Right ventricle myocardium superior (tissue), 1 donor: ENCODE measurements around the gene C19orf67. TPM values are rescaled to one million over a fixed set of nuclear protein-coding genes. Genes with fewer than 3 reads are reported as not detected.

Experiments
- ATAC-seq: fragments of 200-7000 bp; cut with Tn5 transposase; one replicate; pipeline ENCODE4 v1.9.1; 2020; ENCODE audit warnings: mild to moderate bottlenecking; ENCODE audit not compliant: poor library complexity
- DNase-seq: peaks from one replicate; pipeline ENCODE4 v3.0.0-alpha.2; 2020
- intact Hi-C: fragments of 100-400 bp; cut with DNase I; formaldehyde crosslinking; loops from one replicate; pipeline ENCODE4 v1.11.2; 2022
- long read RNA-seq: library from polyadenylated mRNA; unstranded; transcript quantifications from one replicate; pipeline ENCODE4 v2.0.0, GENCODE V29; 2021
- total RNA-seq: library from RNA; stranded (reverse); fragmentation: NEBNext Ultra II Directional; extraction: Animal tissue kit (Norgen Biotek cat#: 25700); gene quantifications from one replicate; pipeline ENCODE4 v1.2.1, GENCODE V29; 2021
- donor health status: DM: no; HTN: yes; CAD: no; lungs with severe emphysema.

C19orf67 gene
- not detected for total RNA-seq
- long read RNA-seq = 0 reads

DNA sequence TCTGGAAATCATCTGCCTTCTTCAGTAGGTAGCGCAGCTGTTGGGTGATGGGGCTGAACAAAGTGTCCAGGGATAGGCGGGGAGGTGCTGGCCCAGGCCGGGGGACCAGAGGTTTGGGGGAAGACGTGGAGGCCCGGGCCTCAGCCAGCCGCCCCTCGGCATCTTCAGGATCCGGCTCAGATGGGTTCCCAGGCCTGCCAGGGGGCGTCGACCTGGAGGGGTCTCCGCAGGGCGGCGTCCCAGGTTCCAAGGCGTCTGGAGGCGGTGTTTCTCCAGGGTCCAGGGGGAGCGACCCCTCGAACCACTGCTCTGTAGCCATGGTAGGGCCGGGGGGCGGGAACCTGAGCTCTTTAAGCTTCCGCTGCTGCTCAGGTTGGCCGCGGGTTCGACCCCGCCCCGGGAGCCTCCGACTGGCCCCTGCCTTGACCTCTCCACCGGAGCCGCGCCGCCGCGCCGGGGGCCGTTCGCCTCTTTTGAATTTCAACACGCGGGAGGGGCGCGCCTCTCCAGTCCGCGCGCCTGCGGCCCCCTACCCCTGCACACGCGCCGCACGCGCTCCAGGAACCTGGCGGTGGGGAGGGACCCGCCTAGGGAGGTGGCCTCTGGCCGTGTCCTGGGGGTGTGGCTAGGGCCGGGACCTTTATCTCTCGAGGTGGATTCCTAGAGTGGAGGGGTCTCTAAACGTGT lies at the start of gene C19orf67:
Gene C19orf67 (minus strand): TSS at position 475 of the 687 bp plus-strand sequence. CDS start 156 bp downstream, at position 319.
- no peak for ATAC-seq
- no peak for DNase-seq
- intact Hi-C loops = no loop called here

DNA sequence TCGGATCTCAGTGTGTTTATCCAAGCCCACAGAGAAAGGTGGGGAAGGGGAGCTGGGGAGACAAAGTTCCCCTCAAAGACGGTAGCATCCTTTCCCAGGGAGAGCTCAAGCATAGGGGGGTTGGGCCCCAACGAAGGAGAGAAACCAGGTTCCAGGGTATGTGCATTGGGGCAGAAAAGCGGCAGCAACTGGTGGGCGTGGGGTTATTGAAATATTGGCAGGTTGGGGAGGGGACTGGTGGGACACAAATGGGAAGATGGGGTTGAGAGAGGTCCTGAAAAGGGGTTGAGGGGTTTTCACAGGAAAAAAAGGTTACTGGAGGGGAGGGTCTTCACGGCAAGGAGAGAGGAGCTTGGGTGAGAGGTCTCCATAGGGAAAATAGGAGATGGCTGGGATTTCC lies 49.8 kb upstream of the C19orf67 start:
- ATAC-seq = no peak
- intact Hi-C loops = loop anchor here (10.0 kb wide), 1 partner anchor 61 kb away; the partner anchor contains the start of gene MISP3
- no peak for DNase-seq

DNA sequence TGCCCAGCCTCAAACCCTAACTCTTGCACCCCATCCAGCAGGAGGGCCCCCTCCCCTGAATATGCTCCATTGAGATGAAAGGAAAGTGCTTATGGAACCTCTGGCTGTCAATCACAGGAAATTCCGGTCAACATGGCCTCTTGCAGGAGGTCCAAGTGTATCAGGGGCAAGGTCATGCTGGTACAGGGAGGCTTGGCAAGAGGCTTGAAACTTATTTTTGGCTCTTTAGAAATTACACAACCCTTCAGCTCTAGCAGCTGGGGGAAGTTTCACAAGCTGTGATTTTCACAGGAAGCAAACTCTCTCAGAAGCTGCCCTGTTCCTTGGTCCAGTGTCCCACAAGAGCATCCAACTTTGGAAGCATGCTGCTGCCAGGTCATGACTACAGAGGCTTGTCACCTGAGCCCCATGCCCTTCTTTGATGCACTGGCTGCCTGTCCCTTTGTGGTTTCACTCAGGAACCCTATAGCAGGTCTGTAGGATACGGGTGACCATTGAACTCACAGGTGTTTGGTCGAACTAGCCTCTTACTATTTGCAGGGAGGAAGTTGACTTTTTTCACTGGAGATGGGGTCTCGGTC lies 42.4 kb upstream of the C19orf67 start:
- no peak for DNase-seq
- peak; percentile 92 for ATAC-seq
- intact Hi-C loops = no loop called here

DNA sequence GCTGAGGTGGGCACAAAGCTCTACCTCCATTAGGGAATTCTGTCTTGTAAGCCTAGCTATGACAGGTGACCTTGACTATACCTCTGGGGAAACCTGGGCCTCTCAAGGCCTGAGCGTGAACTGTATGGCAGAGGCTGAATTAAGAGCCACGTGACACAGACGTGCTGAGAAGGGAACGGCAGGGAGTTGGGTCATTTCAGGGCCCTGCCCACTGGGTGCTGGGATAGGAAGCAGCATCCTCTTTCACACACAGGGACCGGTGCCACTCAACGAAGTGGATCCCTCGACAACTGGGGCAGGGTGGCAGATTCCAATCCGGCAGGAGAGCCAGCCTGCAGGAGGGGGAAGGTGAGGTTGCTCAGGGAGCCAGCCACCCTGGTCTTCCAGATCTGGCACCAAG lies 41.6 kb upstream of the C19orf67 start:
- DNase-seq (peak; percentile 73), ATAC-seq (peak; percentile 79)
- intact Hi-C loops = no loop called here

DNA sequence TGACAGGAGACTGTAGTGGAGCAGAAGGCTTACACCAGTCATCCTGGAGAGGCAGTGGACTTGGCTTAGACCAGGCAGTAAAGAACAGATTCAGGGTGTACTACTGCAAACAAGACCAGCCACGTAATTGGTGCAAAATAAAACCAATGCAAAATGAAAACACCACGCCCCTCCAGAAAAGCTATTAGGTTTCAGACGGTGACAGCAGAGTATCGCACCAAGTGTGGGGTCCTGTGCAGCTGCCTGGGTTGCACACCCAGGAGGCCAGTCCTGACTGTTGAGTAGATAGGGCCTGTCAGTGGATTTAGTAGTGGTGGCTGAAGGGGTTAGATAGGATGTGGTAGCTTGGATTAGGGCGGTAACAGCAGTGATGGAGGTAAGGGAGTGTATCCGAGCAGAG lies 37.3 kb upstream of the C19orf67 start:
- intact Hi-C loops = no loop called here
- DNase-seq = no peak
- ATAC-seq = no peak

DNA sequence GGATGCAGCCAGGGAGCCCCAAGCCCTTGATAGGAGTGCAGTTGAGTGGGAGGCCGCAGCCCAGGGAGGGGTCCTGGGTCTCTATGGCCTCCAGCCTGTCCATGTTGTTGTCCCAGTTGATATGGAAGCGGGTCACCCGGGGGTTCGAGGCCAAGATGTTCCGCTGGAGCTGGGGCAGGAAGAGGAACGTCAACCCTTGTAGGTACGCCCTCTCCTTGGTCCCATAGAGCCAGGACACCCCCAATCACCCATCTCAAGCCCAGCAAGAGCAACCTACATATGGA lies 34.9 kb upstream of the C19orf67 start:
- no peak for ATAC-seq
- intact Hi-C loops = no loop called here
- DNase-seq = no peak

DNA sequence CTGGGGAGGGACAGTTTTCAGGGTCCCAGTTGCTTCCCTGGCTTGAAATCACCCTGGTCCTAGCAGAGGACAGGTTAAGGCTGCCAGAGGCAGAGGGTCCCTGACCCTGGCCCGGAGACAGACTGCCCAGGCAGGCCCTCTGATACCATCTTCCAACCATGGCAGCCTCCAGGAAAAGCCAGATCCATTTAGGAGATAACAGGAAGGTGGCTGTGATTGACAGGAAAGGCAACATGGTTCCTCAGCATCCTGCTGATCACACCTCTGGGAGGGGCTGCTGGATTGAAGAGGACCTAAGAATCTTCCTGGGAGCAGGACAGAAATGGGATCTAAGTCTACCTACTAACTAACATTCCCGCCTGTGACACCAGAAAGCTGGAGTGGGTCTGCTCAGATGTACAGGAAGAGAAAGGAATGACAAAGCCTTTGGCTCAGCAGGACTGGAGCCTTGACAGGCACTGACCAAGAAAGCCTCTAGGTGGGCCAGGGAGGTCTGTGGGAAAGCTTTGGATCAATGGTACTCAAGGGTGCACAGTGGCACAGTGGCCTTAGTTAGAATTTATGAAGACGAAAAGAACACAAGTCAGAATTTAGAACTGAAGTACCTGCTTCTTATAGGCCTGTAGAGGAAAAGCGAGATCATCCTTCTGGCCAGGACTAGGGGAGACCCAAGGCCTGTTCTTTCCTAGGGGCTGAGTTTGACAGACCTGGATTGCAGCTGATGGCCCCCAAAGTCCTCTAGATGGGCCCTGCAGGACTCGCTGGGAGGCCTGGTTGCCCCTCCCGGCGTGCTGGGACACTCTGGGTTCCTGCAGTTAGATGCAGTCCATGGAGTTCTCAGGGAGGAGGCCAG lies 34.3 kb upstream of the C19orf67 start:
- intact Hi-C loops = no loop called here
- no peak for ATAC-seq
- no peak for DNase-seq

DNA sequence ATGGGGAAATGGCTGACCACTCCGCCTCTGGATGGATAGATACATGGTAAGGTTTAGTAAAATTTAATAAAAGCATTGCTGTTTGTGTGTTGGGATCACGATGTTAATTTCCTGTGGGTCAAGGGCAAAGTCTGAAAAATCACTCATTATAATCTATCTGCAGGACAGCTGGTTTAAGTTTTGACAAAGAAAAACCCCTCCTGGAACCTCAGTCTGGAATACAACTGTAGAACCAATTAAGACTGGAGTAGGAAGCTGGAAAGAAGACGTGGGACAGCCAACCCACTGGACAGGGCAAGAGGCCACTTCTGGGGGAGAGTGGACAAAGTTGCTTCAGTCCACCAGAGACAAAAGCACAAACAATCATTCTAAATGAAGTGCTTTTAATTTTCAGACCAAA lies 33.6 kb upstream of the C19orf67 start:
- DNase-seq = no peak
- intact Hi-C loops = no loop called here
- ATAC-seq = no peak

DNA sequence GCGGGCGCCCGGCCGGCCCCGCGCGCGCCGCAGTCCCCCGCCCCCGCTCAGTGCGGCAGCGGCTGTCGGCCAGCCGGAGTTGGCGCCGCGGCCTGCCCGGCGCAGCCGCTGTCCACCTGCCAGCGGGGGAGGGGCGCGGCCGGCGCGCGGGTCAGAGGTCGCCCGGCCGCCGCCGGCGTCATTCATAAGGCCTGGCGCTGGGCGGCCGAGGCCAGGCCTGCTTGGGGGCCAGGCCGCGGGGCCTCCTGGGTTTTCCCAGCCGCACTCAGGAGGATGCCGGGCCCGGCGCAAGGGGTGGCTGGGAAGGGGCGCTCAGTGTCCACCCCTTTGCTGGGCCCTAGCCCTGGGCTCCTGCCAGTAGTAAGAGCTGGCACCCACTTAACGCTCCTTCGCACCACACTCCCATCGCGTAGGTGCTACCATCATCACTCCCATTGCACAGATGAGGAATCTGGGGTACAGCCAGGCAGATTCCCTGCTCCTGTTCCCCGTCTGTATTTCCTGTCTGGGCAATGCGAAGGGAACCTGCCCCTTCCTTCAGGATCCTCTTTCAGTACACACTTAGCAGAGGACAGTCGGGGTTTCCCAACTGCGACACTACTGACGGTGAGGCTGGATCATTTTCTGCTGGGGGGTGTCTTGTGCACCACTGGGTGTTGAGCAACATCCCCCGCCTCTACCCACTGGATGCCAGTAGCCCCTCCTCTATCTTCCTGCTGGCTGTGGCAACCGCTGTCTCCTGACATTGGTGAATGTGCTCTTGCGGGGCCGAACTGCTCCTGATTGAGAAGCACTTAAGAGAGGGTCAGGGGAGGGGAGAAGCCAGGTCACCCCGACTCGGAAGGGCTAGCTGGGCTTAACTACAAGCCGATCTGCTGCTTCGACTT lies 32.8 kb upstream of the C19orf67 start:
- intact Hi-C loops = no loop called here
- peak; percentile 89 for DNase-seq
- ATAC-seq = peak; percentile 59

DNA sequence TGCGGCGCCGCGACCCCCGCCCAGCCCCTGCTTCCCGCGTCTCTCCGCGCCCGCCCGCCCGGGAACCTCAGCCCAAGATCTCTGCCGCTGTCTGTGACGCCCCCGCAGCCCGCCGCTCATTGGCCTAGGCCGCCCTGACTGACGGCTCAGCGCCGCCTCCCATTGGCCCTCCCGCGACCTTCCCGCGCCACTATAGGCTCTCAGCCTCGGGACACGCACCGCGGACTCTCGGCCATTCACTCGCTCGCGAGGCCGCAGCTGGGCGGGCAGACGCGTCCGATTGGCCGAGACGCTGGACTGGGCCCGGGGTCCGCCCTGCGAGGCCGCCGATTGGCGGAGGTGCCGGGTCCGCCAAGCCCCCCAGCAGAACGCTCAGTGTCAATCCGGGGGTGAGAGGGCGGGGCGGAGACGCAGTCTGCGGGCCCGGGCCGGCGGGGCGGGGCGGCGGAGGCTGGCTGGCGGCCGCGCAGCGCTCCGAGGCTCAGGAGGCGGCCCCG lies 32.1 kb upstream of the C19orf67 start, which contains the start of gene PRKACA:
Gene PRKACA (minus strand): TSS at position 95 of the 497 bp plus-strand sequence. CDS start 215 bp downstream, outside the sequence.
- peak; percentile 87 for ATAC-seq
- peak; percentile 99 for DNase-seq
- intact Hi-C loops = no loop called here

DNA sequence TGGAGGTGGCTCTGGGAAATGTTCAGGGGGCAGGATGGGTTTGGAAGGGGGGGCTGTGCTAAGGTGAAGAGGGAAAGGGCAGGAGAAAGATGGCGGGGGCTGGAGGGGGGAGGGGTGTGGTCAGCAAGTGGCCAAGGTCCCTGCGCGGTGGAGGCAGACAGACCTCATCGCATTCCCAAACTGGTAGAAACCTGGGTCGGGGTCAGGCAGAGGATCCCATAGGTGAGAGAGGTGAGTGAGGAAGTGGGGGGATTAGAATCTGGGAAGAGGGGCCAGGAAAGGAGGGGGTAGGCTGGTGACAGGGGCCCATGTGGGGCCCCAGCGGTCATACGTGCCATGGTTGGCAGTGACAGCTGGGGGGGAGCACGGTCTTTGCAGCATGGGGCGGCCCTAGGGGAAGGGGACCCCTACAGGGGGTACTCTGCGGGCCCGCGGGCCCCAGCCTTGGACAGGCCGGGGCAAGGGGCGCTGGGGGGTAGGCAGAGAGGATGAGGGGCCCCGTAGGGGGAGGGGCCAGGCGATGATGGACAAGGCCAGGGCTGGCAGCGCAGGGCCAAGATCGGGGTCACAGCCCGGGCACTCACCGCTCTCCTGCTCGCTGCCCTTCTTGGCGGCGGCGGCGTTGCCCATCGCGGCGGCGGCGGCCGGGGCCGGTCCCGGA lies 31.5 kb upstream of the C19orf67 start:
- ATAC-seq = no peak
- intact Hi-C loops = no loop called here
- peak; percentile 63 for DNase-seq

DNA sequence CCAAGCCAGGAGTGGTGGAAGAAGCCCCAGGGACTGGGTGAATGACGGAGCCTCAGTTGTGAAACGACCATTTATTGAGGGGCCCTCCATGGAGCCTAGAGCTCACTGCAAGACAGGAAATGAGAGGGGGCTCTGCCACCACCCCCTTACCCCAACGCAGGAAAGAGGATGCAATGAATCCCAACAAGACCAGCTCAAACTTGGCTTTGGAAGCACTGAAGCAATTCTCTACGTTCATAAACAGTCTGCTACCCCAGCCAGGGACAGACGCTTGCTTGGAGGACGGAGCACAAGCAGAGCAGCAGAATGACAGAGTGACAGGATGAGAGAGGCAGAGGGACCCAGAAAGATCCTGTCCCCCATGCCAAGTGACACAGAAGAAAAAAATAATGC lies 30.9 kb upstream of the C19orf67 start:
- DNase-seq (no peak), ATAC-seq (no peak)
- intact Hi-C loops = no loop called here

DNA sequence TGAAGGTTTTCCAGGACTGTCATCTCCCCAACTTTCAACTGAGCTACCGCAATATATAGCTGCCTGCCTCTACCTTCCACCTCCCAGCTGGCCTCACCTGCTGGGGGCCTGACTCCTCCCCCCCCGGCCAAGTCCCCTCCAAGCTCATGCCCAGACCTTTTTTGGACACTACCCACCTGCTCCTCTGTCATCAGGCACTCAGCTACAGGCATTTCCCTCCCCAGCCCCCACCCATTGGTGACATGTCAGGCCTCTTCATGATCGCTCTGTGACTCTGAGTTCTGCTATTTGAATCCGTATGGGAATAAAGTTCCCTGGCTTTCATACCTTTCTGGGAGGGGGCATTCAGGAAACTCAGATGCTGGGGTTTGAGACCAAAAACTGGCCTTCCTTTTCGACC lies 30.2 kb upstream of the C19orf67 start:
- intact Hi-C loops = no loop called here
- ATAC-seq (no peak), DNase-seq (no peak)

DNA sequence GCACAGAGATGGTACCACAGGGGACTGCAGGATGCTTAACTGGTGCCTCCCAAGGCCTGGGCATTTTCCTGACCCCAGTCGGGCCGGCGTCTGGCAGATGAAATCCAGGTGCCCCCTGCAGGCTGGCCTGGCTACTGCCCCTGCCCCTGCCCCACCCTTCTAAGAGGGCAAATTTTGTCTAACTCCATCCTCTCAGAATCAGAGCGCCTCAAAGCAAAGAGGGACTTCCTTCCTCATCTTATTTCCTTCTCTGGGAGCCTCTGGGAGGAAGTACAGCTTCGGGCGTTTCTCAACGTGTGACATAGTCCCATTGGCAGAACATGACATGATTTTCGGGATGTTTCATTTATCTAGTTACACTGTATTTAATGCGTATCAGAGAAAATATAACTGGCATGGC lies 29.3 kb upstream of the C19orf67 start:
- DNase-seq = peak; percentile 82
- intact Hi-C loops = no loop called here
- ATAC-seq = no peak

DNA sequence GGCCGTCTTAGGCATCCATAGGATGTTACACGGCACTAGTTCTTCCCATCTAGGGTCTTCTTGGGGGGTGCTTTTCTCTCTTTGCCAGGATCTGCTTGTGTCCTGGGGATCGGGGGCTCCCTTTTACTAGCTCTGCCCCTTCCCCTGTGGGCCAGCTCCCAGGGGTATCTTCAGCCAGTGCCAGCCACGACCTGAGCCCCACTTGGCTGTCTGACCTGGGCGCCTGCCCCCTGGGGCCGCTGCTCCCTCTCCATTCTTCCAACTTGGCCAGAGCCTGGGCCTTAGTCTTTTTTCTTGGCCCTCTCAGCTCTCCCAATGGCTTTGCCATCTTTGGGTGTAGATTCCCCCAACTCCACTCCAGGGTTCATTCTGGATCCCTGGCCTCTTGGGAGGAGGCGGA lies 28.9 kb upstream of the C19orf67 start:
- DNase-seq (no peak), ATAC-seq (no peak)
- intact Hi-C loops = no loop called here

DNA sequence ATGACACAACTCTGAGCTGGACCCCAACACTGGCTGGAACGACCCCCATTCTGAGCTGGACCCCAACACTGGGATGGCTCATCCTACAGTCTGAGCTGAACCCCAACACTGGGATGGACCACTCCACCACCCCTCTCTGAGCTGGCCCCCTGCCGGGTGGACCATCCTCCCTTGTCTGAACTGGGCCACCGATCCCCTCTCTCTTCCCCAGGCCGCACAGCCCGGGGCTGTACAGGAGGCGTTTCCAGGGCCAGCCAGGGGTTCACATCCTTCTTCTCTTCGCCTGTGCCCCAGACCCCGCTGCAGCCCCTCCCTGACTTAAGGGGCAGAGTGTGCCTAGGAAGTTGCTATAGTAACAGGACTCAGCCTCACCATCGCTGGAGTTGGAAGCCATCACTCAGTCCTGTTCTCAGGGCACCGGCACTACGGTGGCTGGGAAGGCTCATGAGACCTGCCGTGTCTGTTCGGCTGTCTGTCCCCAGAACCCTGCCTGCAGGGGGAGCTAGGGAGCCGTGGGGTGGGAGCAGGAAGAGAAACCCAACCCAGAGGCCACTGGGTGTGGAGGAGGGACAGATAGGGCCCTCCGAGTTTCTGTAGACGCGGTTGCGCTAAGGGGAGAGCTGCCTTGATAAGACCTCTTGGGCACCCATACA lies 28.3 kb upstream of the C19orf67 start:
- intact Hi-C loops = no loop called here
- ATAC-seq = no peak
- peak; percentile 71 for DNase-seq

DNA sequence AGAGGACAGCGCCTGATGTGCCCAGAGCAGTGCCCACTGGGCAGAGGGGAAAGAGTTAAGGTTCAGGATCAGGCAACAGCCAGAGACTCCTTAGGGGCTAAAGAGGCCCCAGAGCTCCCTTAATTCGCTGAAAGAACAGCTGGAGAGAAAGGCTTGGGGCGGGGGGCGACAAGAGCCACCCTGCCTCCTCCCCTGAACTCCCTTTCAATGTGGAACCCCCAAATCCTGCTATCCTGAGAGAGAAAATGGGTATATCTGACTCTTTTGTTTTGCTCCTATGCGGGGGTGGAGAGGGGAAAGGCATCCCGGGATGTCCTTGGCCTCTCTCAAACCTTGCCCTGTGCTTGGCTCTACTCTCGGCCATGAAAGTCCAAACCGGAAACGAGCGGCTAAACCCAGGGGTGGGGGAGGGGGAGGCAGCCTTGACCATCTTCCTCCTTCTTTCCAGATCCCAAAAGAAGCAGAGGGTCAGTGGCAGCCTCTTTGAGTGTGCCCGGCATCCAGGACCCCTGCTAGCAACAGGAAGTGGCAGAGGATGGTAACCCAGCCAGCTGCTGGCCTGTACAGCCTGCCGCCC lies 27.3 kb upstream of the C19orf67 start:
- DNase-seq (peak; percentile 71), ATAC-seq (peak; percentile 38)
- intact Hi-C loops = no loop called here
